Brain microvascular endothelial cell (primary cell): ENCODE results near the gene NAPSA.

ENCODE experiments used
- DNase-seq: peaks from one replicate; pipeline ENCODE4 v3.0.0-alpha.2; 2020
- H3K27ac ChIP-seq: fragments of 250-450 bp; sonication (Bioruptor Pico); 2 replicates; pipeline ENCODE4 v1.5.1; 2020; ENCODE audit warnings: mild to moderate bottlenecking, moderate library complexity
- H3K27me3 ChIP-seq: fragments of 250-450 bp; sonication (Bioruptor Pico); replicated peaks from 2 replicates; pipeline ENCODE4 v1.5.1; 2020; ENCODE audit warnings: mild to moderate bottlenecking
- H3K36me3 ChIP-seq: fragments of 250-450 bp; sonication (Bioruptor Pico); replicated peaks from 2 replicates; pipeline ENCODE4 v1.5.1; 2020; ENCODE audit warnings: mild to moderate bottlenecking
- H3K4me3 ChIP-seq: 2 replicates; pipeline ENCODE4 v1.5.1; 2011; ENCODE audit warnings: low read depth, mild to moderate bottlenecking, control low read depth, low read length, moderate library complexity
- in situ Hi-C: cut with HindIII; loops from 2 replicates; pipeline ENCODE4 v1.10.0; 2017; ENCODE audit warnings: low sequenced_read_pairs, low pct_ligation_motif_present
- TF ChIP-seq, protein P1 (sequence below): IDR thresholded peaks from 2 replicates; pipeline ENCODE4 v1.5.1; 2011; ENCODE audit warnings: low read depth, mild to moderate bottlenecking, moderate library complexity, low read length, control low read depth, inconsistent platforms; ENCODE audit errors: missing control alignments

NAPSA gene

DNA sequence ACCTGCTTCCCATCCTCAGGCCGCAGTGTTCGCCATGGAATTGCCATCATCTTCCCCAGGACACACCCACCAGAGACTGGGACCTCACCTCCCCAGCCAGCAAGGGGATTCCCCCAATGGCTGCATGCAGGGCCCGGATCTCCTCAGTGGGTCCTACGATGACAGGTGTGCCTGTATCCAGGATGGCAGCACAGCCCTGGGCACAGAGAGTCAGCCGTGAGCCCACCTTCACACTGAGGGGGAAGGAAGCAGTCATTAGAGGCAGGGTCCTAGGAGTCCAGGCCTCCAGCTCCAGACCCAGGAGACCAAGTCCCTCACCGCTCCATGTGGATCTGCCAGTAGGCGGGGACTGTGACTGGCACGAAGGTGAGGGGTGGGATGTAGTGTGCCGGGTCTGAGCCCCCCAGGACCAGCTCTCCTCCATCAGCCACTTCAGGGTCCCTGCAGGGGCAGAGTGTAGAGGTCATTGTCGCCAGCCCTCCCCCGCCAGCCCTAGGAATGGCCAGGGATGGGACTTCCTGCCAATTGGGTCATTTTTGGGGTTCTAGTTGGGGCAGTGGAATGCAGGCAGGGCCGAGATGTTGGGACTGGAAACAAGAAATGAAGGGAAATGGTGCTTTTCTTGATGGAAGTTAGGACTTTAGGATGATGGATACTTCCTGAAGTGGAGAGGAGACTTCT lies 30.6 kb downstream of the NAPSA start:
- Histone ChIP-seq H3K27me3 (peaks cover 22% of the 10 kb centered on the region), H3K27ac (no peak overlapping the region), H3K36me3 (no peaks in the 10 kb centered on the region), H3K4me3 (no peak overlapping the region)
- in situ Hi-C loops: no loop called here
- DNase-seq: no peak
- TF ChIP-seq, protein P1, sequence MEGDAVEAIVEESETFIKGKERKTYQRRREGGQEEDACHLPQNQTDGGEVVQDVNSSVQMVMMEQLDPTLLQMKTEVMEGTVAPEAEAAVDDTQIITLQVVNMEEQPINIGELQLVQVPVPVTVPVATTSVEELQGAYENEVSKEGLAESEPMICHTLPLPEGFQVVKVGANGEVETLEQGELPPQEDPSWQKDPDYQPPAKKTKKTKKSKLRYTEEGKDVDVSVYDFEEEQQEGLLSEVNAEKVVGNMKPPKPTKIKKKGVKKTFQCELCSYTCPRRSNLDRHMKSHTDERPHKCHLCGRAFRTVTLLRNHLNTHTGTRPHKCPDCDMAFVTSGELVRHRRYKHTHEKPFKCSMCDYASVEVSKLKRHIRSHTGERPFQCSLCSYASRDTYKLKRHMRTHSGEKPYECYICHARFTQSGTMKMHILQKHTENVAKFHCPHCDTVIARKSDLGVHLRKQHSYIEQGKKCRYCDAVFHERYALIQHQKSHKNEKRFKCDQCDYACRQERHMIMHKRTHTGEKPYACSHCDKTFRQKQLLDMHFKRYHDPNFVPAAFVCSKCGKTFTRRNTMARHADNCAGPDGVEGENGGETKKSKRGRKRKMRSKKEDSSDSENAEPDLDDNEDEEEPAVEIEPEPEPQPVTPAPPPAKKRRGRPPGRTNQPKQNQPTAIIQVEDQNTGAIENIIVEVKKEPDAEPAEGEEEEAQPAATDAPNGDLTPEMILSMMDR: no peak

DNA sequence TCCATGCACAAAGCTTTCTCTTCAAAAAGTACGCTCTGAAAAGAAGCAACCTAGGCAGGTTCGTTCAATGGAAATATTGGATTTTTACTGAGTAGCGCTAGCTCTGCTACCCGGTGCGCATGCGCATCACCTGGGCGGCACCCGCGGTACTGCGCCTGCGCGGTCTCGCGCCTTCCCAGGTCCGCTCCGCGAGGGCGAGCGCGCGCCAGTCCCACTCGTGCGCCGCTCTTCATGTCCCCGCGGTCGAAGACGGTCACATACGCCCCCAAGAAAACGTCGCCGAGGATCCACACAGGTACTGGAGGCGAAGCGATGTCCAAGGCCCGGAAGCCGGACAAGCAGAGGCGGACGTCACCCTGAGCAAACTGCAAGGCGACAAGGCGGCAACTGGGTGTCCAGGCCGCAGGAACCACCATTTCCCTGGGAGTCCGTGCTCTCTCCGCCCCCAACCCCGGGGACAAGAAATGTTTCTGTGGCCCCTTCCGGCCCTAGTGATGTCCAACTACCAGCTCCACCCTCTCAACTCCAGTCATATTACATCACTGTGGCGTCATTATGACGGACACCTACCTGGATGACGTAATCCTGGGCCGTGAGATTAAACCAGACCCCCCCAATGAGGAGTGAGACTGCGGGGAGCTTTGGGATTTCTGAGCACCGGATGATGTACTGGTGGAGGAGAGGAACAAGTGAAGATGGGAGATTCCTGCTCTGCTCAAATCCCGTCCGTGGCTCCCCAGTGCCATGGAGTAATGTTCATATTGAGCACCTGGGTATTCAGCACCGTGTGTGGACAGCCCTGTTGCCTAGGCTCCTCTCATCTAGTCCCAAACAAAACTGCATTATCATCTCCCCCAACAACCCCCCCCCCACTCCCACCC lies 31.5 kb downstream of the NAPSA start:
- DNase-seq: no peak
- TF ChIP-seq, protein P1: no peak
- Histone ChIP-seq H3K36me3 (no peaks in the 10 kb centered on the region), H3K27me3 (peaks cover 22% of the 10 kb centered on the region), H3K4me3 (peak overlapping the region; percentile 52), H3K27ac (peak overlapping the region; percentile 17)
- in situ Hi-C loops: no loop called here

DNA sequence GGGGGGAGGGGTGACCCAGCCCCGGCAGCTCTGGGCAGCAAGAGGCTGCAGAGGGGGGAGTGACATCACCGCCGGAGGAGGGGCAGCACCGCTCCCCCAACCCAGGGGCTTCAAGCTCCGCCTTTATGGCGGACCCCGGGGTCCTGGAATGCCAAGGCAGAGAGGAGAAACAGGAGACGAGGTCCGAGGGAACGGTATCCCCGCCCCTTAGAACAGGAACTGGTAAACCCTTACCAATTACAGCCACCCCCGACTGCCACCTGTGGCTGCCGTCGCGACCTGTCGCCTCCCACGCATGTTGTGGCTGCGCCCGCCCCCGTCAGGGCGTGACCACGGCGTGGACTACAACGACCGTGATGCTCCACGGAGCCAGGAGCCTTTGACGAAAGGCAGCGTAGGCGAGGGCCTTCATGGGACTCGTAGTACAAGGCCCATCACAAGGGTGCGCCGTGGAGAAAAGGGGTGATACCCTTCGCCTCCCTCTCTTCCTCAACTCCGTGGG lies 32.2 kb downstream of the NAPSA start:
- Histone ChIP-seq H3K4me3 (peak overlapping the region; percentile 52), H3K36me3 (no peaks in the 10 kb centered on the region), H3K27ac (peak overlapping the region; percentile 17), H3K27me3 (peaks cover 25% of the 10 kb centered on the region)
- peak; percentile 81 for DNase-seq
- TF ChIP-seq, protein P1: no peak
- in situ Hi-C loops: no loop called here

DNA sequence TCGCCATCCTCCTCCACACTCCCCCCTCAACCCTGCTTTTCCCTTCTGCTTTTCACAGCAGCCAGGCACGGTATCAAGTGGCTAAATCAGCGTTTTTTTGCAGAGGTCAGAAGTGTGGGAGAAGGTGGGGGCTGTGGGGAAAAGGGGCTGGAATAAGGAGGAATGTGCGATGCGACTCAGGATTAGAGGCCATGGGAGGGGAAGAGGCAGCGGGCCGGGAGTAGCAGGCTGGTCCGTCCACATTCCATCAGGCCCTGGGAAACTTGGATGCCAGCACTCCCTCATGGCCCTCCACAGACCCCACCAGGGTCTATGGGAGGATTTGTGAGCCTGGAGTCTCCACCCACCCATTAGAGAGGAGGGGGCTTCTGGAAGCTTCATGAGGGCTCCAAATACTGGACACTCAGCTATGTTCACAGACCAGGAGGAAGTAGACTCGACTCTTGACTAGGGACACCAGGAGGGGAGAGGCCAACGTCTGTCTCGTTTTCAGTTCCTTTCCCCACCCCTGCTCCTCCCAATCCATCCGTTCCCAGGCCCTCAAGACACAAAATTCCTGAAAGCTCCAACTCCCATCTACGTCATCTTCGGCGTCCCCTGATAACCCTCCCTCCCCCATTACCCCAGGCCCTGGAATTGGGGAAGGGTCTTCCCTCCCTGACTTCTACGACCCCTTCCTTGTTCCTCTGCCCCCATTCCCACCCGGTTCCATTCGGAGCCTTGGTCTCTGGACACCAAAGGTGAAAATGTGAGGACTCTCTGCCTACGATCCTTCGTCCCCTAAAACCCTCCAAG lies 33.0 kb downstream of the NAPSA start:
- Histone ChIP-seq H3K27ac (no peak overlapping the region), H3K4me3 (no peak overlapping the region)
- no peak for DNase-seq

DNA sequence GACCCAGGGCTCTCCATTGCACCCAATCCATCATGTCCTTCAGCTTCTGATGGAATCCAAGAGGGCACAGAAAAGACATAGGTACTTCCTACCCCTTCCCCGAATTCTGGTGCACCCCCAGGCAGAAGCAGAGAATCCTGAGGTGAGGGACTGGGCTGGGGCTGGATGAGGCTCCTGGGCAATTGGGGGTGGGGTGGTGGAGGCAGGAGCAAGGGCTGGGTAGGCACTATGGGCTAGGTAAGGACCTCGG lies 33.5 kb downstream of the NAPSA start:
- DNase-seq: no peak
- Histone ChIP-seq H3K27ac (no peak overlapping the region), H3K36me3 (no peaks in the 10 kb centered on the region), H3K27me3 (peaks cover 35% of the 10 kb centered on the region), H3K4me3 (no peak overlapping the region)
- TF ChIP-seq, protein P1: no peak
- in situ Hi-C loops: no loop called here

More for the DNA sequence above, 33.0 kb downstream of the NAPSA start:
- Histone ChIP-seq H3K27me3 (peaks cover 30% of the 10 kb centered on the region), H3K36me3 (no peaks in the 10 kb centered on the region)
- TF ChIP-seq, protein P1: no peak
- in situ Hi-C loops: no loop called here
